ENCODE results near the gene STIMATE. TPM values are rescaled to one million over a fixed set of nuclear protein-coding genes. Genes with fewer than 3 reads are reported as not detected.
A peak's percentile ranks its signal among the peaks of the same experiment; 100 is the strongest.

The STIMATE gene
- total and polyA plus RNA-seq, 4 donors: 14.0 to 24.4 (median 20.9) TPM

- TF ChIP-seq ZBTB33 (IDR thresholded peaks at IDR 0.05) (peak; percentile 51), NR2F2 (IDR thresholded peaks at IDR 0.05) (peak; percentile 3), YY1 (IDR thresholded peaks at IDR 0.05) (peak; percentile 62), JUND (IDR thresholded peaks at IDR 0.05) (peak; percentile 44 to 57), FOXA2 (IDR thresholded peaks at IDR 0.05) (no peak), SP1 (IDR thresholded peaks at IDR 0.05) (no peak), RAD21 (IDR thresholded peaks at IDR 0.05) (no peak), FOXA1 (IDR thresholded peaks at IDR 0.05) (no peak), RXRA (IDR thresholded peaks at IDR 0.05) (peak; percentile 76 to 81), HNF4A (conservative IDR thresholded peaks at IDR 0.05) (peak; percentile 71), HNF4G (IDR thresholded peaks at IDR 0.05) (no peak), EGR1 (IDR thresholded peaks at IDR 0.05; ENCODE audit: low read depth in 2 of 2) (peak in 1 of 2 donors; percentile 50), REST (IDR thresholded peaks at IDR 0.05) (peak; percentile 58), GABPA (IDR thresholded peaks at IDR 0.05 in 1 of 2, conservative IDR thresholded peaks at IDR 0.05 in 1 of 2) (no peak), ATF3 (IDR thresholded peaks at IDR 0.05) (peak; percentile 11)
- H3K9me3 ChIP-seq (ENCODE audit: control insufficient read depth in 4 of 4, low read length in 3 of 4): no peaks in the 10 kb centered on the region
- DNase-seq (ENCODE audit: low spot score): no peak
- 27% methylated on average over 7 of the region's 7 CpGs for WGBS
- peaks cover 11 to 50% (median 40%) of the 10 kb centered on the region in 4 donors for H3K36me3 ChIP-seq (ENCODE audit: control insufficient read depth in 4 of 4, insufficient read depth in 3 of 4, low read depth in 1 of 4, low read length in 3 of 4)
- H3K27ac ChIP-seq (ENCODE audit: low read depth in 1 of 2, low read length in 2 of 2): peak overlapping the region; percentile 66 to 77
- H3K9ac ChIP-seq (ENCODE audit: low read depth in 1 of 2, low read length in 2 of 2): no peak overlapping the region
- H3K4me3 ChIP-seq (ENCODE audit: low read depth in 1 of 3, low read length in 3 of 3): no peak overlapping the region
- H3K4me1 ChIP-seq (ENCODE audit: control insufficient read depth in 4 of 4, insufficient read depth in 4 of 4, low read length in 3 of 4): peaks cover 0 to 45% (median 32%) of the 10 kb centered on the region in 4 donors
- no peaks in the 10 kb centered on the region for H3K27me3 ChIP-seq (ENCODE audit: control insufficient read depth in 4 of 4, insufficient read depth in 4 of 4, low read length in 3 of 4)
Observed at GRCh38 chr3:52811452-52812011, 85.8 kb downstream of the STIMATE start.

- H3K9ac ChIP-seq (ENCODE audit: low read depth in 1 of 2, low read length in 2 of 2): no peak overlapping the region
- H3K4me1 ChIP-seq (ENCODE audit: control insufficient read depth in 4 of 4, insufficient read depth in 4 of 4, low read length in 3 of 4): peaks cover 0 to 40% (median 26%) of the 10 kb centered on the region in 4 donors
- no peaks in the 10 kb centered on the region for H3K9me3 ChIP-seq (ENCODE audit: control insufficient read depth in 4 of 4, low read length in 3 of 4)
- peak overlapping the region; percentile 66 to 77 for H3K27ac ChIP-seq (ENCODE audit: low read depth in 1 of 2, low read length in 2 of 2)
- H3K4me3 ChIP-seq (ENCODE audit: low read depth in 1 of 3, low read length in 3 of 3): no peak overlapping the region
- WGBS: 56% methylated on average over 11 of the region's 11 CpGs
- no peak for DNase-seq (ENCODE audit: low spot score)
- TF ChIP-seq CTCF (IDR thresholded peaks at IDR 0.05; ENCODE audit: low read depth, low read length, missing input control) (no peak), HNF4A (conservative IDR thresholded peaks at IDR 0.05) (peak; percentile 79 to 91), MAX (IDR thresholded peaks at IDR 0.05) (peak; percentile 19), GABPA (IDR thresholded peaks at IDR 0.05 in 1 of 2, conservative IDR thresholded peaks at IDR 0.05 in 1 of 2) (no peak), YY1 (IDR thresholded peaks at IDR 0.05) (peak; percentile 72), RXRA (IDR thresholded peaks at IDR 0.05) (peak; percentile 32 to 76), RAD21 (IDR thresholded peaks at IDR 0.05) (peak in 1 of 2 donors; percentile 21)
- H3K27me3 ChIP-seq (ENCODE audit: control insufficient read depth in 4 of 4, insufficient read depth in 4 of 4, low read length in 3 of 4): no peaks in the 10 kb centered on the region
- H3K36me3 ChIP-seq (ENCODE audit: control insufficient read depth in 4 of 4, insufficient read depth in 3 of 4, low read depth in 1 of 4, low read length in 3 of 4): peaks cover 15 to 48% (median 38%) of the 10 kb centered on the region in 4 donors
Observed at GRCh38 chr3:52810923-52811322, 86.4 kb downstream of the STIMATE start.
